Activated CD4-positive, alpha-beta memory T cell treated with anti-CD3 and anti-CD28 coated beads for 36 hours (primary cell): Measurements from ENCODE around the gene NATD1. TPM values are rescaled to one million over a fixed set of nuclear protein-coding genes. Genes with fewer than 3 reads are reported as not detected.

Experiments
- CTCF ChIA-PET: fragments of 350-600 bp; sonication (Branson Sonifier 250); formaldehyde crosslinking; loops from one replicate; lab custom pipeline; 2021; ENCODE audit warnings: antibody characterized with exemption, inconsistent platforms; lab: Charles Lee
- POLR2A ChIA-PET: fragments of 350-600 bp; sonication (Branson Sonifier 250); formaldehyde crosslinking; loops from one replicate; lab custom pipeline; 2021; ENCODE audit warnings: antibody characterized with exemption; lab: Charles Lee
- DNase-seq: peaks from one replicate; pipeline ENCODE4 v3.0.0-alpha.2; 2020
- H3K27ac Mint-ChIP-seq: one replicate; pipeline ENCODE4 v1.8.0; 2021; ENCODE audit warnings: mixed read lengths
- H3K27me3 Mint-ChIP-seq: one replicate; pipeline ENCODE4 v1.8.0; 2021; ENCODE audit warnings: mixed read lengths
- H3K36me3 Mint-ChIP-seq: one replicate; pipeline ENCODE4 v1.8.0; 2021; ENCODE audit warnings: mixed read lengths
- H3K4me1 Mint-ChIP-seq: one replicate; pipeline ENCODE4 v1.8.0; 2021; ENCODE audit warnings: low read depth, mixed read lengths
- H3K4me3 Mint-ChIP-seq: one replicate; pipeline ENCODE4 v1.8.0; 2021; ENCODE audit warnings: mild to moderate bottlenecking, mixed read lengths
- H3K9me3 Mint-ChIP-seq: one replicate; pipeline ENCODE4 v1.8.0; 2021; ENCODE audit warnings: mixed read lengths
- intact Hi-C: fragments of 100-400 bp; cut with micrococcal nuclease; formaldehyde crosslinking; loops from one replicate; pipeline ENCODE4 v1.15.1; 2023
- total RNA-seq, 2 experiments: library from RNA; stranded (reverse); gene quantifications; one replicate each; pipeline ENCODE4 v1.2.3, GENCODE V29; 2021

The NATD1 gene
- total RNA-seq, 2 experiments from 2014 or later, result 3.0 to 3.2 TPM

GRCh38 chr17:21189361-21189760, 63.8 kb downstream of the NATD1 start:
- peaks cover 6% of the 10 kb centered on the region for H3K4me1 Mint-ChIP-seq
- H3K9me3 Mint-ChIP-seq, result no peaks in the 10 kb centered on the region
- no peak overlapping the region for H3K27ac Mint-ChIP-seq
- H3K36me3 Mint-ChIP-seq, result peaks cover 19% of the 10 kb centered on the region
- intact Hi-C loops, result no loop called here
- H3K4me3 Mint-ChIP-seq, result no peak overlapping the region
- no peaks in the 10 kb centered on the region for H3K27me3 Mint-ChIP-seq
- ChIA-PET CTCF (interaction anchor here (0.9 kb wide), 1 partner anchor 70 kb away, joined by 3 read pairs; no protein-coding TSS in a partner anchor), POLR2A (no interaction called here)
- DNase-seq, result no peak

Other genes starting within 250 kb of the NATD1 start
- 100 to 1,000 TPM; 120 to 124 TPM for gene USP22, start 210.4 kb downstream of the NATD1 start, total RNA-seq
- 10 to 100 TPM; 13.5 to 15.9 TPM for gene DHRS7B, start 126.4 kb downstream of the NATD1 start, total RNA-seq
- gene TMEM11, start 39.2 kb downstream of the NATD1 start, total RNA-seq, result 10 to 100 TPM; 24.0 to 27.2 TPM
- 100 to 1,000 TPM; 132 to 134 TPM for gene MAP2K3, start 31.3 kb upstream of the NATD1 start, total RNA-seq
- not detected for gene KCNJ12, start 122.9 kb upstream of the NATD1 start, total RNA-seq